HG03571 (cell line): ENCODE results near the gene SND1.

Experiments
- ATAC-seq: cut with Tn5 transposase; IDR thresholded peaks from one replicate; pipeline ENCODE4 v1.9.1; 2021; ENCODE audit not compliant: unreplicated experiment

SND1 gene

DNA sequence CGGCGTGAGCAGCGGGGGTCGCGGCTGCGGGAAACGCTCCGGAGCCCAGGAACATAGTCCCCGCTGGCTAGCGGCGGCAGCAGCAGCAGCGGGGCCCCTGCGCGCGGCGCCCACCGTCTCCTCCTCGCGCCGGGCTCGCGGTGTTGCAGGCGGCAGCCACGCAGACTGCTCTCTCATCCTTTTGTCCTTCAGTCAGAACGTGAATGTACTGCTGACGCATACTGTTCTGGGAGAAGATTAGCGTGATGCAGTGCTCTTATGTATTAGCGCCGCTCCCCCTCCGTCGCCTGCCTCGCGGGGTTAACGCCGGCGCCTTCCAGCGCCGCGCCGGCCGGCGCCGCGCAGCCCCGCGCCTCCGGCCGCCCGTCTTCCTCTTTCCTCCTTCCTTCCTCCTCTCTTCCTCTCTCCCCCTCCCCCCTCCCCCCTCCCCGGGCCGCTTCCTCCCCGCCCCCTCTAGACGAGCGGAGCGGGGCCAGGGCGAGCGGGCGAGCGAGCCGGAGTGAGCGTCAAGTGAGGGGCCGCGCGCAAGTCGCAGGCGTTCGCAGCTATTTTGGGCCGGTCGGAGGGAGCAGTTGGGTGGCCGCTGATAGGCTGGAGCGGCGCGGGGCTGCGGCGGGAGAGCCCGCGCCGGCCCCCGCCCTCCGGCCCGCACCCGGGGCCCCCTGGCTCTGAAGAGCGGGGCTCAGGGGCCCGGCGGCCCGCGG, 380.1 kb downstream of the SND1 start:
- ATAC-seq, result peak; percentile 61

DNA sequence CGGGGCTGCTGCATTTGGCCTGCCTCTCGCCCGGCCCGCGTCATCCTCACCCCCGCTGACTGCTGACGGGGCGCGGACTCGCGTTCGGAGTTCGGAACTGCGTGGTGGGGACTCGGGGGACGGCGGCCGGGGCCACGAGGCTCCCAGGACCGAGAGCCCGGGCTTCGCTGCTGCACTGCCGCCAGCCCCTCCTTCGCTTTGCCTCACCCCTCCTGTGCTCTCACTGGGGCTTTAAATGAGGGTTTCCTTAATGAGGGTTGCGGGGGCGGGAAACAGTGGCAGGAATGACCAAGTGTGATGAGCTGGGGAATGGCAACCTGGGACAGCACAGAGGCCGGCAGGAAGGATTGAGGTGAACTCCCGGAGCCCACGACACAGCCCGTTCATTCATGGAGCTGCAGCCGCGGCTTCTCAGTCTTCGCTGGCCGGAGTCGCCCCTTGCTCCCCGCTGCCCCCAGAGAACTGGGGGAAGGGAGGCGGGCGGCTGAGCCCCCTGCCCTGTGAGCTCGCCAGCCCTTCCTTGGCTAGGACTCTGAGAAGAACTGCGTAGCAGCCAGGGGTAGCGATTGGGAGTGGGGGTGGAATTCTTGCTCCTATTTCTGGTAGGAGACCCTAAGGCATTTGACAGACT, 380.7 kb downstream of the SND1 start:
- no peak for ATAC-seq

DNA sequence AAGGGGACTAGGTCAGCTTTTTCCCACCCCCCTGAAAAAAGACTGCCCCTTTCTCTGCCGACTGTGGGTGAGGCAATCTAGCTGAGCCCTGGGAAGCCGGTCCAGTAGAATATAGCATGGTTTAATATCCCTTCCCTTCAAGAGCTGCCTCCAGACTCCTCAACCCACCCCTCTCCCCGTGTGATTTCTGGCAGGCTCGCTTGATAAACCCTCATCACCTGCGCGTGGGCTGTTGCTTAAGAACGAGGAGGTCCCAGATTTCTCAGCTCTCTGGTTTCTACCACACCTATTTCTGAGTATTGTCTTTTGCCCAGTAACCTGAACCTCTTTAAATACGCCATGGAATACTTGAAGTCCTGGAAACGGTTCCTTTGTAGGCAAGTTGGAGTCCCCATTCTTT, 381.3 kb downstream of the SND1 start:
- no peak for ATAC-seq

GRCh38 chr7:128034825-128035224, 382.8 kb downstream of the SND1 start:
- no peak for ATAC-seq

DNA sequence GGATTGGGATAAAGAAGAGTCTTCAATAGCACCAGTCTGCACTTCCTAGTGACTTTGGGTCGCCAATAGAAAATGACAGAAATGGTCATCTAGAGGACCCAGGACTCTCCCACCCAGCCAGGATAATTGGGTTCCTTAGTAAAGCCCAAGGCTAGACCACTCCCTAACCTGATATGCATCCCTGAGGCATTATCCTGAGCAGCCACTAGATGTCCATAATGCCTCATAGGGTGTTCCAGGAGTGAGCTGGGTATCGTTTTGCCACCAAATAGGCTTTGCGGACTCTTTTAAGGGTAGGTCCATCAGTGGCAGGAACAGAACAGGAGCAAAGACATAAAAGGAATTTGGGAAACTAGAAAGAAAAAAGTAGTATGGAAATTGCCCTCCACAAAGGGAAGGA, 383.7 kb downstream of the SND1 start:
- ATAC-seq, result no peak

GRCh38 chr7:128036226-128036940, 384.4 kb downstream of the SND1 start:
- ATAC-seq, result no peak

DNA sequence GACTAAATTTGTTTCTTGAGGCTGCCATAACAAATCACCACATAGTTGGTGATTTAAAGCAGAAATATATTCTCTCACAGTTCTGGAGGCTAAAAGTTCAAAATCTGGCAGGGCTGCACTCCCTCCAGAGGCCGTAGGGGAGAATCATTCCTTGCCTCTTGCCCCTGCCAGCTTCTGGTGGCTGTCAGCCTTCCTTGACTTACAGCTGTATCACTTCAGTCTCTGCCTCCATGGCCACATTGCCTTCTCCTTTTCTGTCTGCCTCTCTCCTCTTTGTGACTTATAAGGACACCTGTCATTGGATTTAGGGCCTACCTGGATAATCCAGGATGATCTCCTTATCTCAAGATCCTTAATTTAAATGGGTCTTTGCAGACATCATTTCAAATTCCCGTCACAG, 385.1 kb downstream of the SND1 start:
- no peak for ATAC-seq

DNA sequence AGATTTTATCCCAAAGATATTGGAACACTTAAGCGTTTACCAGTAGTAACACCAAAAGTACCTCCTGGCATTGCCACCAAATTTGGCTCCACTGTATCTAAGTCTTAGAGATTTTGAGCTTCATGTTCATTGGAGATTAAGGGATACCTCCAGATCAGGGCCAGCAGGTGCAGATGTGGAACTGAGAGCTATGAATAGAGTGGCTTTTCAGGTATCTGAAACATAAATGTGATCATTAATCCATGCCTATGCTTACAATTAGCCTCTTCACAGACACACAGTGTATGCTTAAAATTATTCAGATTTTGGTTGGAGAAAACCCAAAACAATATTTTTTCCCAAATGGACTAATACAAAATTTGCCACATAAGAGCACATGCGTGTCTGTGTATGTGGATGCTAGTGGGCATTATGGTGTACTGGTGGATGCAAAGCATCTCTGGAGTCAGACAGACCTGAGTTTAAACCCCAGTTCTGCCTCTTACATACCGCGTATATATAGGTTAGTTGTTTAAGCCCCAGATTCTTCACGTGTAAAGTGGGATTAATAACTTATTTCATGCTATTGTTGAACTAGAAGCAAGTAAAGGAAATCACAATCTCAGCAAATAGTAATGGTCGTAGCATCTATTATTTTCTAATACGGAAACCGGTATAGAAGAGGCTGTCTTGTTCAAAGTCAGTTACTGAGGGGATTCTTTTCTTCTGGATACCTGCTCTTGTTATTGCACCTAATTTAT, 386.1 kb downstream of the SND1 start:
- ATAC-seq, result no peak

DNA sequence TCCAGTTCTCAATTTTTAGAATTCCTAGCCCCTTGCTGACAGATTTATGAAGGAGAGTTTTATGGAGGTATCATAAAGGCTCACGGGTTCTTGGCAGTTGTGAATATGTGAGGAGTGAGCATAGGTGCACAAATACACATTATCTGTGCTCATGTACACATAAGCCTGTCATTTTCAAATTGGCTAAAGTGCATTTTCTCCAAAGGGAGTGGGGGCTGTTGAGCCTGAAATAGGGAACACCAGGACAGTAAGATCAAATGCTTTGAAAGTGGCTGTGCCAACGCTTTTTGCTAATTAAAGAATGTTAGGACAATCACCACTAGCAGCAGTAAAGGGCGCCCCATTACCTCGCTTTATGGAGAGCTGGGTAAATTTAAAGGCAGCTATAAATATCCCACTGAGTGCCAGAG, 387.6 kb downstream of the SND1 start:
- no peak for ATAC-seq

DNA sequence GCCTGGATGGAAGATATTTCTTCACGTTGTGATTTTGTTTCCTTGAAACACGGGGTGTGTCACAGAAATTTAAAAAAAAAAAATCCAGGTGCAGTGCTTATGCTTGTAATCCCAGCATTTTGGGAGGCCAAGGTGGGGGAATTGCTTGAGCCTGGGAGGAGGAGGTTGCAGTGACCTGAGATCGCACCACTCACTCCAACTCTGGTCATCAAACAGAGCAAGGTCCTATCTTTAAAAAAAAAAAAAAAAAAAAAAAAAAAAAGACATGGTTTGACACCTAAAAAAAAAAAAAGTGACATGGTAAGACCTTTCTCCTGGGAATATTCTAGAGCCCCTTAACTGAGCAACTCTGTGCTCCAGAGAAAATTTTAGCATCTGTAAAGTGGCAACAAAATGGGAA, 388.2 kb downstream of the SND1 start:
- no peak for ATAC-seq

DNA sequence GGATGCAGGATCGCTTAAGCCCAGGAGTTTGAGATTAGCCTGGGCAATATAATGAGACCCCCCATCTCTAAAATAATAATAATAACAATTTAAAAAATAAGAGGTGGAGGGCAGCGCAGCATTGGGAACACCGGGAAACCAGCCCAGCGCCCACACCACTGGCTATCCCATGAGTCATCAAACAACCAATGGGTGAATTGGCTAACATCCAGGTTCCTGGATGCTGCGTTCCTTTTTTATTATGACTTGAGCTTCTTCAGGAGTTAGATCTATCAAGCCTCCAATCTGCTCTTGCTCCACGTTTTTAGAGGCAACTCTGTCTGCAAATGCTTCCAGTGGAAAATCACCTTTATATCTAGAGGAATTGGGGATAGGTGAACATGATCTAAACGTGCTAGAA, 389.2 kb downstream of the SND1 start:
- no peak for ATAC-seq

- ATAC-seq, result no peak
These were observed 390.0 kb downstream of the SND1 start for GRCh38 chr7:128042012-128042411.

DNA sequence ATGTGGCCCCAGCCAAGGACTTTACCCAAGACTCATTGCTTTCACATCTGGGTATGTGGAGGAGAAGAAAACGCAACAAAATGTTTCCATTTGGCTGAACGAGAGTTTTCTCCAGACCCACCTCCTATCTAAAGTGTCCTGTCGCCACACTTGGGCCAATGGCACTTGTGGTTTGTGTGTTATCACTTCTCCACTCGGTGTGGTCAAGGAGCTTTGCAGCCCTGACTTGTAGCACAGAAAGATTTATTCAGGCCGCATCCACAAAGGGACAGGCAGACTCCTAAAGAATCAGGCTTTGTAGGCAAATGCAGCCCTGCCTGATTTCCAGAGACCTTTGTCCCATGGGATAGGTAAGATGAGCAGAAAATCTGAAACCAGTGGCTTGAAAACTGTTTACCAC, 392.1 kb downstream of the SND1 start:
- ATAC-seq, result no peak

DNA sequence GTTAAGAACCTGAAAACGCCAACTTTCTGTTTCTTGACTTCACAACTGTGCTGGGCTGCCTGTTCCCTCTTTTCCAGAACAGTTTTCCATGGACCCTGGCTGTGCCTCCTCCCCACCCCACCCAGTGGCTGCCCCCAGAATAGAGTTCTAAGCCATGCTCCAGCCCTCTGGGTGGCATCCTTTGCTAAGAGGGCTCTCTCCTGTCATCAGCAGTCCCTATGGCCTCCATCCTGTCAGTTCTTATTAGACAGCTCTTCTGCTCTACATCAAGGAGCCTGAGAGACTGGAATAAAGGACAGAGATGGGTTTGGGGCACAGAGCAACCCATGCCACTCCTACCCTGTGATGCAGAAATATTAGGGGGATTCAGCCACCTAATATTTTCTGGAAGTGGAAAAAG, 393.2 kb downstream of the SND1 start:
- no peak for ATAC-seq

DNA sequence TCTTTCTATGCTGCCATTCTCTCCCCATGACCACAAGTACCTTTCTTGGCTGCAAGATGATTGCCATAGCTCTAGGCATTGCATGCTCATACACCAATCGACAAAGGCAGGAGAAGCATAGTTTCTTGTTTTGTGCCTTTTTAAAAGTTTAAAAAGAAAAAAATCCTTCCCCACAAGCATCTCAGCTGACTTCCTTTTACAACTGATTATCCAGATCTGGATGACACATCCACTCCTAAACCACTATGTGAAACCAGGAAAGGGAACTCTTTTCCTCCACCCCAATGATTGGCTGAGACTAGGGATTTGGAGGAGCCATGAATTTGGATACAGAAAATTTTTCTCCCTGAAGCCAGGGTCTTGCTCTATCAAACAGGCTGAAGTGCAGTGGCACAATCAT, 393.8 kb downstream of the SND1 start:
- ATAC-seq, result no peak

DNA sequence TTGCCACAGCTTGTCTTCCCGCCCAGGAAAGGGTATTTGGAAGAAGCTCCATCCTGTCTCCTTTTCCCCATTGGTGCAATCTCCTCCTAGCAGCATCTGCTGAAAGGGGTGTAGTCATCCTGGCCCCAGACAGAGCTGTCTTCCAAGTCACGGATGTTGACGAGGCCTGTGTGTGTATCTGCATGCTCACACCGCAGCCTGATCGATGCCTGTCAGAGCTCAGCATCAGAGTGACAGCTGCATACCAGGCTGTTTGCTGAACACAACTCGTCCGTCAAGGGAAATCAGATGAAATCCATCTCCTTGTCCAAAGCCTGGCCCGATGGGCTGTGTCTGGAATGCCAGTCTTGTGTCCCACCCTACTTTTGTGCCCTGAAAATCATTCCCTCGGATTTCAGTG, 400.4 kb downstream of the SND1 start:
- ATAC-seq, result no peak

GRCh38 chr7:128053023-128053422, 401.0 kb downstream of the SND1 start:
- ATAC-seq, result no peak

DNA sequence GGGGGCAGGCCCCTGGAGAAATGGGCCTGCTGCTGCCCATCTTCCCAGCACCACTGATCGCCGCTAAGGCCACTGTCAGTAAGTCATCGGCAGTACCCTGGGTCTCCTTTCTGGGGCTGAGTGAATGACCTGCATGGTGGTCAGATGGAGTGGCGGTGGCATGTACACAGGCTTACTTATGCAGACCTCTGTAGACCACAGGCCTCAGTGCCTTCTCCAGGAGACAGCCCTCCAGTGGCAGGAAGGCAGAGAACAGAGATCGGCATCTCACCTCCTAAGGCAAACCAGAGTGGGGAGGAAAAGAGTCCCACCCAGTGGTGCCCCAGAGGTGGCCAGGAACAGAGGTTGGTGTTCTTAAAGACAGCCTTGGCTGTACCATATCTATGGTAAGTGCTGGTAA, 402.0 kb downstream of the SND1 start:
- ATAC-seq, result no peak

DNA sequence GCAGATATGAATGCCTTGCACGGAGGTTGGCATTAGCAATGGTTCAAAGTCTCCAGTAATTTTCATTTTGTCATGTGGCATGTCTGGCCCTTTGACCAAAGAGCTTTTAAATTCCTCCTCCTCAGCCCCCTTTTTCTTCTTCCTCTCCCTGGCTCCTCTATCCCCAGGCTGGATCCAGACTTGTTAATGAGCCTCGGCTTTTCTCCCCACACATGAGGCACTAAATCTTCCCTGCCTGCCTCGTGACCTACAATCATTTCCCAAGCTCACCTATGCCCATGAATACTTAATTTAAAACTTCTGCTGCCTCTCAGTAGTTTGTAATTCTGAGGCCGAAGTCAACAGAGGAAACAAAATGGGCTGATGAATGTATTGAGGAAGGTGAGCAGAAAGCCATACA, 402.5 kb downstream of the SND1 start:
- ATAC-seq, result no peak

GRCh38 chr7:128055637-128056036, 403.6 kb downstream of the SND1 start:
- ATAC-seq, result no peak

DNA sequence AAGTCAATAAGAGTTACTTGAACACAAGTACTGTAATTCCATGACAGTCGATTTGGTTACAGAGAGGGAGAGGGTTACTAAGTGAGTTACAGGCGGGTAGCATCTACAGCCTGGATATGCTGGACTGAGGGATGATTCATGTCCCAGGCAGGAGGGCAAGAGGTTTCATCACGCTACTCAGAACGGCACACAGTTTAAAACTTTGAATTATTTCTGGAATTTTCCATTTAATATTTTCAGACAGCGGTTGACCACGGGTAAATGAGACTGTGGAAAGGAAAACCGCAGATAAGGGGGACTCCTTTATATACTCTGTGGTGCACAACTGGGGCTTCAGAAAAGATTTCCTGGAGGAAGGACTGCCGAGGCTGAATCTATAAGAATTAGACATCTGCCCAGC, 404.9 kb downstream of the SND1 start:
- no peak for ATAC-seq

GRCh38 chr7:128057909-128058308, 405.9 kb downstream of the SND1 start:
- no peak for ATAC-seq
